Measurements from ENCODE around the gene NFIB. TPM values are rescaled to one million over a fixed set of nuclear protein-coding genes. Genes with fewer than 3 reads are reported as not detected.

NFIB gene
- total and polyA plus RNA-seq, 7 experiments from 2014 or later, result 0.32 TPM; not detected in 6

DNA sequence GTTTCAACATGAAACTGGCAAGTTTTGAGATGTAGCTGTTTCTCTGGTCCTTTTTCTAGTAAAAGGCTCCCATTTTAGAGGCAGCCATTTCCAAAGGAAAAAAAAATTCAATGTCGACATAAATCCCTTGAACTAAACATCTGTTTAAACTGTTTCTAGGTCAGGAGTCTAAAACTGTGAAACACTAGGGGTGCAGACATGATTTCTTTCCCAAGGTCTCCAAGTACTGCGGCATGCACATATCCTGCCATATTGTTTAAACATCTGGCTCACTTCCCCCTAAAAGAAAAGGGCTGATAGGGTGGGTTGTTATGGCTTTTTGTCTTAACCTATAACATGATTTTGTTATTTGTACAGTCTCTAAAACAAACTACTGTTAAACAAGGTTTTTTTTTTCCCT lies 51.1 kb downstream of the NFIB start:
- no peaks in the 10 kb centered on the region for H3K4me1 Mint-ChIP-seq
- no peak overlapping the region for H3K27ac ChIP-seq (ENCODE audit: low read depth, low read length)
- ChIA-PET CTCF (no interaction called here), POLR2A (no interaction called here)
- H3K9me3 Mint-ChIP-seq, result peaks cover 0 to 7% (median 0%) of the 10 kb centered on the region in 11 donors
- no peaks in the 10 kb centered on the region for H3K36me3 ChIP-seq (ENCODE audit: control insufficient read depth in 2 of 3, insufficient read depth in 3 of 3, low read length in 3 of 3)
- H3K27me3 Mint-ChIP-seq, result peaks cover 0 to 14% (median 0%) of the 10 kb centered on the region in 5 donors
- no peak overlapping the region for H3K27ac Mint-ChIP-seq
- no peak overlapping the region for H3K4me3 Mint-ChIP-seq
- no peaks in the 10 kb centered on the region for H3K9me3 ChIP-seq (ENCODE audit: control insufficient read depth in 2 of 3, low read length in 3 of 3)
- no peaks in the 10 kb centered on the region for H3K27me3 ChIP-seq (ENCODE audit: control insufficient read depth in 2 of 2, insufficient read depth in 2 of 2, low read length in 2 of 2)
- intact Hi-C loops (cut with micrococcal nuclease), result no loop called here
- DNase-seq, result no peak
- no peak overlapping the region for H3K4me3 ChIP-seq (ENCODE audit: low read length)
- no peaks in the 10 kb centered on the region for H3K4me1 ChIP-seq (ENCODE audit: control insufficient read depth in 2 of 2, insufficient read depth in 2 of 2, low read length in 2 of 2)
- no peaks in the 10 kb centered on the region for H3K36me3 Mint-ChIP-seq
- ATAC-seq, result no peak

DNA sequence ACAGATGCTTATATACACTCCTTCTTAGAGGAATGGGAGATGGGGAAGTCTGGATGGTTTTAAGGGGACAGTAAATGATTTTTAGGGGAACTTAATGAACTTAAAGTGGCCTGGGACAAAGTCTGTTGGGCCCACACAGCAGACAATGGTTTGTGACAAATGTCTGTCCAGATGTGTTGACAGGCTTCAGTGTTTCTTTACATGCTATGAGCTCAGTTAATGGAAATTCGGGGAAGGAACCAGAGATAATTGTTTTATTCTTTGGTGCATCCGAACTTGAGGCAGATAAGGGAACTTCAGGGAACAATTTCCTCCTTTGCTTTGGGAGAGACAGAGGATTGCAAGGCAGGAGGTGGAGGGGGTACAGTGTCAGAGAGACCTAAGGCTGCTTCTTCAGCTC lies 52.3 kb downstream of the NFIB start:
- no peak for DNase-seq
- no peaks in the 10 kb centered on the region for H3K36me3 ChIP-seq (ENCODE audit: control insufficient read depth in 2 of 3, insufficient read depth in 3 of 3, low read length in 3 of 3)
- H3K4me3 Mint-ChIP-seq, result no peak overlapping the region
- H3K27me3 Mint-ChIP-seq, result peaks cover 0 to 10% (median 0%) of the 10 kb centered on the region in 5 donors
- H3K9me3 Mint-ChIP-seq, result peaks cover 0 to 7% (median 0%) of the 10 kb centered on the region in 11 donors
- no peak overlapping the region for H3K4me3 ChIP-seq (ENCODE audit: low read length)
- no peaks in the 10 kb centered on the region for H3K27me3 ChIP-seq (ENCODE audit: control insufficient read depth in 2 of 2, insufficient read depth in 2 of 2, low read length in 2 of 2)
- no peaks in the 10 kb centered on the region for H3K4me1 ChIP-seq (ENCODE audit: control insufficient read depth in 2 of 2, insufficient read depth in 2 of 2, low read length in 2 of 2)
- no peaks in the 10 kb centered on the region for H3K36me3 Mint-ChIP-seq
- ChIA-PET CTCF (no interaction called here), POLR2A (no interaction called here)
- H3K4me1 Mint-ChIP-seq, result no peaks in the 10 kb centered on the region
- H3K9me3 ChIP-seq (ENCODE audit: control insufficient read depth in 2 of 3, low read length in 3 of 3), result no peaks in the 10 kb centered on the region
- ATAC-seq, result no peak
- intact Hi-C loops (cut with micrococcal nuclease), result no loop called here
- no peak overlapping the region for H3K27ac ChIP-seq (ENCODE audit: low read depth, low read length)
- H3K27ac Mint-ChIP-seq, result no peak overlapping the region

DNA sequence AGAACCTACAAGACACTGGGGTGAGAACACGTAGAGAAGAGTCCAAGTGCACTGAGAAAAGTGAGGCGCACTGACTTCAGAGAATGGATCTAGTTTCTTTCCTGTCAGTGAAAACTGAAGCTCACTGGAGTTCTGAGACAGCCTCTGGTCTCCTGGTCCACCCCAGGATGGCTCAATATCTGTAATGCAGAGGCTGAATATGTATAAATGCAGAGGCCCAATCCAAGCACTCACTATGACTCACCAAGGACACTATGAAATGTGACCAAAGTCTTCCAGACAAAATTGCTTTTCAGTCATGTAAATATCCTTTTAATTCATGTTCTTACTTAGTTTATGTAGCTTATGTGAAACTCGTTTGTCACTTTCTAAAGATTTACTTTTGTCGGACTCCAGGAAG lies 53.8 kb downstream of the NFIB start:
- POLR2A ChIA-PET, result no interaction called here
- intact Hi-C loops (cut with micrococcal nuclease), result no loop called here
- H3K9me3 Mint-ChIP-seq, result peaks cover 0 to 3% (median 0%) of the 10 kb centered on the region in 11 donors
- Histone ChIP-seq H3K27ac (ENCODE audit: low read depth, low read length) (no peak overlapping the region), H3K4me1 (ENCODE audit: control insufficient read depth in 2 of 2, insufficient read depth in 2 of 2, low read length in 2 of 2) (no peaks in the 10 kb centered on the region), H3K27me3 (ENCODE audit: control insufficient read depth in 2 of 2, insufficient read depth in 2 of 2, low read length in 2 of 2) (no peaks in the 10 kb centered on the region), H3K4me3 (ENCODE audit: low read length) (no peak overlapping the region), H3K36me3 (ENCODE audit: control insufficient read depth in 2 of 3, insufficient read depth in 3 of 3, low read length in 3 of 3) (no peaks in the 10 kb centered on the region), H3K9me3 (ENCODE audit: control insufficient read depth in 2 of 3, low read length in 3 of 3) (no peaks in the 10 kb centered on the region)
- CTCF ChIA-PET, result no interaction called here
- H3K27ac Mint-ChIP-seq, result no peak overlapping the region
- ATAC-seq (no peak), DNase-seq (no peak)
- no peaks in the 10 kb centered on the region for H3K4me1 Mint-ChIP-seq
- H3K4me3 Mint-ChIP-seq, result no peak overlapping the region
- H3K36me3 Mint-ChIP-seq, result no peaks in the 10 kb centered on the region
- peaks cover 0 to 4% (median 0%) of the 10 kb centered on the region in 5 donors for H3K27me3 Mint-ChIP-seq

DNA sequence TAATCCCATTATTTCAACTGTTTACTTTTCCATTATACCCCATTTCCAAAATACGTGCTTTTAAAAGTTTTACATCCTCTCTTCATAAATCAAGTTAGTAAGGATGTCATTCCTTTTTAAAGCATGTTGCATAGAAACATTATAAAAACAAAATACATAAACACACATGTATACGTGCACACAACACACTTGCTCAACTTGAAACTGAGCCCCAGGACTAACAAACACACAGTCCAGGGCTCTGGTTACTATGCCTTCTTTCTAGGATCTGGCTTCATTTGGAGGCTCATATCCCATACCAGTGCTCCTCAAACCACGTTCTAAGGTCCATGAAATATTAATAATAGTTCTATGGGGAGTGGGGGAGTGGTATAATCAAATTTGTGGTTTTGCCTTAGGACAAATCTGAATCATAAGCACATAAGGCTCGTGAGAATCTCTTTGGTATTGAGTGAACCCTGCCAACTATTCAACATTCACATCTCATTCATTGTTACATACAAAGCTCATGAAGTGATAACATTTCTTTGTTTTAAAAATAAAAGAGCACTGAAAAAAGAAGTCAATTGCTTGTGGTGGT lies 55.2 kb downstream of the NFIB start:
- no peak for DNase-seq
- Histone ChIP-seq H3K4me3 (ENCODE audit: low read length) (no peak overlapping the region), H3K4me1 (ENCODE audit: control insufficient read depth in 2 of 2, insufficient read depth in 2 of 2, low read length in 2 of 2) (no peaks in the 10 kb centered on the region), H3K36me3 (ENCODE audit: control insufficient read depth in 2 of 3, insufficient read depth in 3 of 3, low read length in 3 of 3) (no peaks in the 10 kb centered on the region), H3K9me3 (ENCODE audit: control insufficient read depth in 2 of 3, low read length in 3 of 3) (no peaks in the 10 kb centered on the region), H3K27ac (ENCODE audit: low read depth, low read length) (no peak overlapping the region), H3K27me3 (ENCODE audit: control insufficient read depth in 2 of 2, insufficient read depth in 2 of 2, low read length in 2 of 2) (no peaks in the 10 kb centered on the region)
- ChIA-PET CTCF (no interaction called here), POLR2A (no interaction called here)
- Mint-ChIP-seq H3K27me3 (peaks cover 0 to 5% (median 0%) of the 10 kb centered on the region in 5 donors), H3K4me3 (no peak overlapping the region), H3K4me1 (no peaks in the 10 kb centered on the region), H3K9me3 (peaks cover 0 to 3% (median 0%) of the 10 kb centered on the region in 11 donors), H3K27ac (no peak overlapping the region), H3K36me3 (no peaks in the 10 kb centered on the region)
- ATAC-seq, result no peak
- intact Hi-C loops (cut with micrococcal nuclease), result no loop called here

DNA sequence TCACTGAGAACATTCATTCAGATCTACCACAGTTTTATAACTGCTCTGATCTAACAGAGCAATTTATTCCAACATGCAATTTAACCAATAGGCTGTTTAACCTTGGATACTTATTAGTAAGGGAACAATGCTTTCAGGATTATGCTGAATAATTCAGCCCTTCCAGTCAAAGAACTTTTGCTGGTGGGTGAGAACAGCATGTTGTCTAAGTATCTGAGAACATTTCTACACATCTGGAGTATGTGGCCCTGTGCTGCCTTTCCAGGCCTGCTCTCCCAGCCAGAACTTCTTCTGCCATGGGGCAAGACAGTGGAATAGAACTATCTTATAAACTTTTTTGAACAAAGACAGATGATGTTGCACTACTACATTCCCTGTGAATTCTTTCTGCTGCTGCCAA lies 55.8 kb downstream of the NFIB start:
- H3K9me3 ChIP-seq (ENCODE audit: control insufficient read depth in 2 of 3, low read length in 3 of 3), result no peaks in the 10 kb centered on the region
- CTCF ChIA-PET, result no interaction called here
- Mint-ChIP-seq H3K4me1 (no peaks in the 10 kb centered on the region), H3K36me3 (no peaks in the 10 kb centered on the region), H3K9me3 (peaks cover 0 to 3% (median 0%) of the 10 kb centered on the region in 11 donors), H3K27ac (no peak overlapping the region), H3K4me3 (no peak overlapping the region), H3K27me3 (peaks cover 0 to 7% (median 0%) of the 10 kb centered on the region in 5 donors)
- POLR2A ChIA-PET, result no interaction called here
- H3K4me3 ChIP-seq (ENCODE audit: low read length), result no peak overlapping the region
- ATAC-seq, result no peak
- no peaks in the 10 kb centered on the region for H3K36me3 ChIP-seq (ENCODE audit: control insufficient read depth in 2 of 3, insufficient read depth in 3 of 3, low read length in 3 of 3)
- H3K27me3 ChIP-seq (ENCODE audit: control insufficient read depth in 2 of 2, insufficient read depth in 2 of 2, low read length in 2 of 2), result no peaks in the 10 kb centered on the region
- no peak overlapping the region for H3K27ac ChIP-seq (ENCODE audit: low read depth, low read length)
- intact Hi-C loops (cut with micrococcal nuclease), result no loop called here
- no peaks in the 10 kb centered on the region for H3K4me1 ChIP-seq (ENCODE audit: control insufficient read depth in 2 of 2, insufficient read depth in 2 of 2, low read length in 2 of 2)
- no peak for DNase-seq

DNA sequence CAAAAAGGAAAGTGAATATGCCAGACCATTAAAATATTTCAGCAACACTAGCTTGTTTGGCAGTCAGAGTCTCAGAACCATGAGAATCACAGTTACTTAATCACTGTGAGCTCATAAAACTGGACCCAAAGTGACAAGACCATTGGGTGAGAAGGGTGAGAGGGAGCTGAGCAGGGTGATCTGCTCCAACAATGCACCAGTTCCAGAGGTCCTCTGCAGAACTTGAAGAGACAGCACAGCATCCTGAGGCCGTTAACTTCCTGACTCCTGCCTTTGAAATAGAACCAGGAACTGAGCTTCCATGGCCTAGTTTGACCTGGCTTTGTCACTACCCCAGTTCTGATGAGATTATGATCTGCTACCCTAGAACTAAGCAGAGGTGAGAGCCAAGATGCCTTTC lies 57.4 kb downstream of the NFIB start:
- Histone ChIP-seq H3K36me3 (ENCODE audit: control insufficient read depth in 2 of 3, insufficient read depth in 3 of 3, low read length in 3 of 3) (no peaks in the 10 kb centered on the region), H3K4me1 (ENCODE audit: control insufficient read depth in 2 of 2, insufficient read depth in 2 of 2, low read length in 2 of 2) (no peaks in the 10 kb centered on the region), H3K9me3 (ENCODE audit: control insufficient read depth in 2 of 3, low read length in 3 of 3) (no peaks in the 10 kb centered on the region), H3K27ac (ENCODE audit: low read depth, low read length) (no peak overlapping the region), H3K4me3 (ENCODE audit: low read length) (no peak overlapping the region), H3K27me3 (ENCODE audit: control insufficient read depth in 2 of 2, insufficient read depth in 2 of 2, low read length in 2 of 2) (no peaks in the 10 kb centered on the region)
- ATAC-seq (no peak), DNase-seq (no peak)
- ChIA-PET CTCF (no interaction called here), POLR2A (no interaction called here)
- intact Hi-C loops (cut with micrococcal nuclease), result no loop called here
- peaks cover 0 to 3% (median 0%) of the 10 kb centered on the region in 11 donors for H3K9me3 Mint-ChIP-seq
- no peaks in the 10 kb centered on the region for H3K4me1 Mint-ChIP-seq
- H3K36me3 Mint-ChIP-seq, result no peaks in the 10 kb centered on the region
- H3K4me3 Mint-ChIP-seq, result no peak overlapping the region
- H3K27ac Mint-ChIP-seq, result no peak overlapping the region
- H3K27me3 Mint-ChIP-seq, result peaks cover 0 to 7% (median 0%) of the 10 kb centered on the region in 5 donors

DNA sequence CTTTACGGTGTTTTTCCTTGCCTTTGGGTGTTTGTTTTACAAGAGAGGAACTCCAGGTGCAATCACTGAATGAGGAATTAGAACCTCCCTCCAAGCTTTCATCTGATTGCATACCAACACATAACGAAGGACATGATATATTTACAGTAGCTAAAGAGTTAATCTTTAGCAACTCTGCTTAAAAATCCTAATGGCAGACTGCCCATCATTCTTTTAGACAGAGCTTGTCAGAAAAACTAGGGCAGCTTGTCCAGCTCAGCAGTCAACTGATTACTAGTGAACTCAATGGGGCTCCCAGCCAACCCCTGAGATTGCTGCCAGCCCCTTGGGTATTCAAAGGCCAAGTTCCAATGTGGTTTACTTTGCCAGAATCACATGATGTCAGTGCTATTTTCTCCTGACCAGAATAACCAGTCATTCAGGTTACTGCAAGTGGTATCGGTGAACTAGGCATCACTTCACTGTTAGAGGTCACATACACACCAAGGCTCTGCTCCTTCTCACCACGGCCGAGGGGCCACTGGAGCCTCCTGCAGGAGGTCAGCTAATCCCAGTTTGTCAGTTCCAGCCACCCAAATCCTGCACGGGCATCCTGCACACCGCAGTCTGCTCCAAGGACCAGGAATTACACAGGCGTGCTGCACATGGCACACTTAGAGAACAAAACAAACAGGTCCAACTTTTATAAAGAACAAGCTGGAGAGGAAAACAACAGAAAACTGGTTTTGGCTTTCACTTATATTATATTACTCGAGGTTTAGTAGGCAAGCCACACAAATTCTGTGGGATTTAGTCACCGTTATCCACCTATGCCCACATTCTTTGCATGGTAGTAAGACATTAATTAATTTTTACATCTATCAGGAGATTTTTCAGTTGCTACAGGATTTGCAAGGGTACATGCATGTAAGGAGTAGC lies 62.5 kb downstream of the NFIB start:
- intact Hi-C loops (cut with micrococcal nuclease), result no loop called here
- POLR2A ChIA-PET, result no interaction called here
- Histone ChIP-seq H3K36me3 (ENCODE audit: control insufficient read depth in 2 of 3, insufficient read depth in 3 of 3, low read length in 3 of 3) (no peaks in the 10 kb centered on the region), H3K27me3 (ENCODE audit: control insufficient read depth in 2 of 2, insufficient read depth in 2 of 2, low read length in 2 of 2) (no peaks in the 10 kb centered on the region), H3K4me3 (ENCODE audit: low read length) (no peak overlapping the region), H3K27ac (ENCODE audit: low read depth, low read length) (no peak overlapping the region), H3K4me1 (ENCODE audit: control insufficient read depth in 2 of 2, insufficient read depth in 2 of 2, low read length in 2 of 2) (no peaks in the 10 kb centered on the region), H3K9me3 (ENCODE audit: control insufficient read depth in 2 of 3, low read length in 3 of 3) (no peaks in the 10 kb centered on the region)
- Mint-ChIP-seq H3K27ac (no peak overlapping the region), H3K9me3 (peaks cover 0 to 5% (median 0%) of the 10 kb centered on the region in 11 donors), H3K4me1 (no peaks in the 10 kb centered on the region), H3K36me3 (no peaks in the 10 kb centered on the region), H3K27me3 (peaks cover 0 to 20% (median 0%) of the 10 kb centered on the region in 5 donors), H3K4me3 (no peak overlapping the region)
- ATAC-seq (no peak), DNase-seq (no peak)
- CTCF ChIA-PET, result no interaction called here

Measured in naive thymus-derived CD4-positive, alpha-beta T cell (primary cell).